Medulla oblongata (tissue), 1 donor: ENCODE data around the gene CHRNG.
A peak's percentile ranks its signal among the peaks of the same experiment; 100 is the strongest.

ENCODE experiments used
- DNase-seq: peaks from one replicate; pipeline ENCODE4 v3.0.0-alpha.2; 2015; ENCODE audit errors: extremely low spot score

Gene CHRNG

DNA sequence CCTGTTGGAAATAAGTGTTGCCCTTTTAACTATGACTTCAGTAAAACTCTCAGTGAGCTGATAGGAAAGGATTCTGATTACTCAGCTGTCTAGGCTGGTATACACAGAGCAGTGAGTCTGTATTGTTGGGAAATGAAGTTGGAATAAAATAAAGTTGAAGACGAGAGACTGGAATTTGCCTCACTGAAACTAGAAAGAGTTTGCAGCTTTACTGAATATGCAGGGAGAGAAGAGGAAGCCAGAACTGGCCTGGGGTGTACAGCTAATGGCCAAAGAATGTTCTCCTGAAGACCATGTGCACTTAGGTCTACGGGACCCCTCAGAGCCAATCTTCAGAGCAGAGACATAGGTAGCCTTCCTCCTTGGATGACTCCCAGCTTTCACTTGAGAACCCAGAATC, 37.5 kb downstream of the CHRNG start:
- DNase-seq = no peak

DNA sequence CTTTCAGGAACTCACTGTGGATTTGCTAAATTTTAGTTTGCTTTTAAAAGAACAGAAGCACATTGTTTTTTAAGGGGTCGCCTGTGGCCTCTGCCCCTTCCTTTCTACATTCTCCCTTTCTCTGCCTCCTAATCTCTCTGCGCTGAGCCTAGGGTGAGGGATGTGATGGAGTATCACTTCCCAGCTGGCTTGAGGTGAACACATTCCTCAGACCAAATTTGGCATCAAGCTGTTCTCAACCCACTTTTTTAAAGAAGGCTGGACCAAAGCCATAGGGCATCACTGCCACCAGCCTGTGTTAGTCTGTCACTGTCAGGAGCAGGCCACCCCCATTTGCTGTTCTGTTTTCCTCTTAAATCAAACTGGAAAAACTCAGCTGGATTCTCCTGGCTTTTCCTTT, 38.3 kb downstream of the CHRNG start:
- no peak for DNase-seq

DNA sequence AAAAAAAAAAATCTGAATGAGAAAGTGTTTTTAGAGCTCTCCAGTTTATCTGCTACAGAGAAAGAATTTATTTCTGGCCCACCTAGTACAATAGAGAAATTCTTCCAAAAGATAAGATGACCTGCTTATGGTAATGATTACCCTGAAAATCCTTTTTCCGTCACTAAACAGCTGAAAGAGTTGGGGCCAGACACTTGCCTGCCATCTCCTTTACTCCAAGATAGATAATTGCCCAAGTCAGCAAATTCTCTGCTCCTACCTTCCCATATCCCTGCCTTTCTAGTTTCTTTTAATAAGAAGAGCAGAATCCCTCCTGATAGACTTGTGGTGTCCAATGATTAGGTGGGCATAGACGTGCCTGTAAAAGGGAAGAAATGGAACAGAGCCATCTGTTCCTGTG, 39.1 kb downstream of the CHRNG start:
- DNase-seq = no peak

DNA sequence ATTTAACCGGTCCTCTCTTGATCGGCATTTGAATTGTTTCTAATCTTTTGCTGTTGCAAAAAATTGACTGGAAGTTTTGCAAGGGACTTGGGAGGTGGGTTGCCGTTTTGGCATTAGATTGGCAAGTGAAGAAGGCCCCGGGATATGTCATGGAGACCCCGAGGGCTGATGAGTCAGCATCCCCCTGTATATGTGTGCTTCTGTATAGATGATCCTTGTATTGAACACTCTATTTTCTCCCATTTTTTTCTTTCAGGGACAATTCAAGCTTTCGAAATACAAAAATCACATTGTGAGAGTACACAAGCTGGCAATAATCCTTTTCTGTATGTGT, 41.1 kb downstream of the CHRNG start:
- DNase-seq = no peak

DNA sequence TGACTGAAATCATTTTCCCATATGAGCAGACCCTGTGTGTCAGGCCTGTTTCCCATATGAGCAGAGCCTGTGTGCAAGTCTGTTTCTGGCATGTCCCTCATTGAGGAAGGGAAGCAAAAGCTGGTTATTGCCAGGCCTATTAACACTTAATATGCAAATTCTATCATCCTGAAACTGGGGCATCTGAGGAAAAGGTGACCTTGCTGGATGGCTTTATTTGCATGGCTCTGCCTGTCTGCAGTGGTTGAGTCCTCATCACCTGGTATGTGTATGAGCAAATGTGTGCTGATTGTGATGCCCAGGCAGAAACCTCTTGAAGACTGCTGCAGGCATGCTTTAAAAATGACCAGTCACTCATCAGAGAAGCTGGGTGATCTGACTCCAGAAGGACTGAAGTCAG, 42.2 kb downstream of the CHRNG start:
- no peak for DNase-seq

DNA sequence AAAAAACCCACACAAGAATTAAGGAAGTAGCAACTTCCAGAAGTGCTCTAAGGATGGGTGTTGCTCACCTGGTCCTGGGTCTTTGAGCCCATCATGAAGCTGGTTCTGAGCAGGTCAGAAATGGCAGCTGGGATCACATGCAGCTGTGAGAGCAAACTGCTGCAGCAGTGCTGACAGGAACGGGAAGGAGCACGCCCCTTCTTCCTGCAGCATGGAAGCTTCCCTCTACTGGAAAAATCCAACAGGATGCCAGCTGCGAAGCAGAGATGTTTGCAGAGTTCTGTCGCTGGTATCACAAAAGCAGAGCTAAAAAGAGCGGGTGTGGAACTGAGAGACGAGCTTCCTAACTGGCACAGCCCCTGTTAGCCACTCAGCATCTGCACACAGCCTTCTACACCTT, 44.7 kb downstream of the CHRNG start:
- DNase-seq = no peak

DNA sequence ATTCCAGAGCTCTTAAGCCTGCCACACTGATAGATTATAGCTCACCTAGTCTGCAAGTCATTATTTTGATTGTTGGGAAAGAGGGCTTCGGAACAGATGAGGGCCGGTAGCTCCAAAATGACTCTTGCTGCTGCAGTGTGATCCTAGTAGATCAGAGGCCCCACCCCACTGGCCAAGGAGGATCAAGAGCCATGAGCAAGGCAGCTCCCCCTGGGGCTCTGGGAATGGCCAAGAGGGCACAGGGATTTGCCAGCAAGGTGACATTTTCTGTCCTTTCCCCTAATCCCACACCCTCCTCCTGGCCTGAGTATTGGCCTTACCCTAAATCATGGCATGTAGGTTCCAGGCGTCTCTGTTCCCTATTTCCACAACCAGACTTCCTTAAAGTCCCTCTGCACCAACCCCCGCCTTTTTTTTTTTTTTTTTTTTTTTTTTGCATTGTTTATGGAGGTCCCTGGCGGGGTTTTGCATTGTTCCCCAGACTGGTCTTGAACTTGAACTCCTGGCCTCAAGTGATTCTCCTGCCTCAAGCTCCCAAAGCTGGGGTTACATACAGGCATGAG, 47.5 kb downstream of the CHRNG start:
- no peak for DNase-seq

DNA sequence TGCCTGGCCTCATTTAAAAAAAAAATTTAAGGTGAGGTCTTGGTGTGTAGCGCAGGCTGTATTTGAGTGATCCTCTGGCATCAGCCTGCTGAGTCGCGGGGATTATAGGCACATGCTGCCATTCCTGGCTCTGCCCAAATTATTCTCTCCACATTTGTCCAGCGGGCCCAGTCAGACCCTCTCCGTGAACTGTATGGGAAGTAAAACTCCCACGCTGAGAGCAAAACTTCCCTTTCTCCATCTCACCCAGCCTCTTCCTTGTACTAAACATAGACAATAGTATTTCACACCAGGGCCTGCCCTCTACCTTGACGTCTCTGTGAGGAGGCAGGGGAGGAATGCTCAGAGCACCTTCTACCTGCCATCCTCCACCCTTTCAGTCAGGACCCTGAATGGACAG, 48.0 kb downstream of the CHRNG start:
- DNase-seq = peak; percentile 48

DNA sequence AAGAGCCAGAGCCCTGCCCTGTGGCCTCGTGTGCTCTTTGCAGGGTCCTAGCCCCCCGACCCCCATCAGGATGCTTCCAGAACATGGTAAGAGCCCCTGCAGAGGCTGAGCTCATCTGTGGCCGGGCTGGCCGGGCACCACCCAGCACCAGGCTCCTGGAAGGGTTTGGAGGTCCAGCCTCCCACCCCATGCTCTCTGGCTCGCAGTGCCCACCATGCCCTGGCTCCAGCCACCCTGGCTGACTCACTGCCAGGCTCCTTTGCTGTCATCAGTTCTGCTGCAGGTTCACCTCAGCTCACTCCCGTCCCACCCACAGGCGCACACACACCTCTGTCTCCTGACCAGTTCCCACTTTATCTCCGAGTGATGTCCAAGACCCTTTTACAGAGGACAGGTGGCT, 48.5 kb downstream of the CHRNG start:
- no peak for DNase-seq

DNA sequence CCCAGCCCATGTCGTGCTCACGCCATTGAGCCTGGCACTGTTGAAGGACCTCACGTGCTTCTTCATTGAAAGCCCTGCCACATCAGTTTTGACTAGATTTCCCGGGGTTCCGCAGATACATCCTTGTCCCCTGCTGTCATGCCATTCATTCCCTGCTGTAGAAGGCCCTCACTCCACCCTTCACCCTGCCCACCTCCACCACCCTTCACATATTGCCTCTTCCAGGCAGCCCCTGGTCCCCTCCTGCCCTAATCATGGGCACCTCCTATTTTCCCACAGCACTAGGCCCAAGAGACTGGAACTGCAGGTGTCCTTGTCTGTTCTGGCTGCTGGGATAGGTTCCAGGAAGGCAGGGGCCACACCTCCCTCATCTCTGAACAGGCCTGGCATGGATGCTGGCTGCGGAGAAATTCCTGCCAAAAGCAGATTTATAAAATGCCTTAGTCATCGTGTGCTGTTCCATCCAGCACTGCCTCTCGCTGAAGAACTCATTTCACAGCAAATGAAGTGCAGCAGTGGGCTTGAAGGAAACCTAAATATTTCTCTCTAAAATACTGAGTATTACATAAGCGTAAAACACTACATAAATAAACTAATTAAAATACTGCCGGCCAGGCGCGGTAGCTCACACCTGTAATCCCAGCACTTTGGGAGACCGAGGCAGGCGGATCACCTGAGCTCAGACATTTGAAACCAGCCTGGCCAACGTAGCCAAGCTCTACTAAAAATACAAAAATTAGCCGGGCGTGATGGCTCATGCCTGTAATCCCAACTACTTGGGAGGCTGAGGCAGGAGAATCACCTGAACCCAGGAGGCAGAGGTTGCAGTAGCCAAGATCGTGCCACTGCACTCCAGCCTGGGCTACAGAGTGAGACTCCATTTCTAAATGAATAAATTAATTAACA, 49.4 kb downstream of the CHRNG start:
- DNase-seq = no peak

DNA sequence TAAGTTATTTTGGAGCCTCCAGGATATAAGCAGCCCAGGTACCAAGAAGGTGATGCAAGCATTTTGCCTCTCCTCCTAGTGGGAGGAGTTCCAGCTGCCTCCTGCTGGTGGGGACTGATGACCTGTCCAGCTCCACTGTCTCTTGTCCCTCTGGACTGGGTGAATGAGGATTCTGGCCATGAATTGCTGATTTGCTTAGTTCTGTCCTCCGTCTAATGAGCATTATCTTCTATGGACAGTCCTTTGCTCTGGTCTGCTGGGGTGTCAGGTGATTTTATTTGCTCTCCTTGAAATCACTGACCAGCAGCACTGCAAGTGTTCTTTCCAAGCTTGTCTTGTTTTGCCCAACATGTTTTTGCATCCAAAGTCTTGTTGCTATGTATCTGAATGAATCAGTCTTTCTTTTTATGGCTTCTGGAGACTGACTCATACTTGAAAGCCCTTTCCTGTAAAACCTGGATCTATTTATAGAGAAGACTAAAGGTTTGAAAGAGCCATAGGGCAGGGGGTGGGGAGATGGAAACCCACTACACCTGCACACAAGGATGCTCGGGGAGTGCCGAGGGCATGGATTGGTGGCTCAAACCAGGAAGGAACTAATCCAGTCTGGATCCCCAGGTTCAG, 53.4 kb downstream of the CHRNG start:
- no peak for DNase-seq

DNA sequence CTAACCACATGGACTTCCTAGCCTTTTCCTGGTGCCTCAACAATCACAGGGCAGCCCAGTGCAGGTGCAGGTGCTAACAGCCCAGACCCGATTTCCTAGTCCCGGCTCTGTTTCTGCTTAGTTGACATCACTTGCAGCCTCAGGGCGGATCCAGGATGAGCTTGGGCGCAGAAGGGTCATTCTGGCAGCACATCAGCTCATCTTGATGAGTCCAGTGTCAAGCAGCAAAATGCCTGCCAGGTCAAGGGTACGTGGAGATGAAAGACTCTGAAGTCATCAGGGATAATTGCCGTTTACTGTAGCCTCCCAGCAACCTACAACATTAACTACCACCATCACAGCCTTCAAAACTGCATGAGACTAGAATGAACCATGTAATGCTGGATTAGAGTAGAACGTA, 54.5 kb downstream of the CHRNG start:
- DNase-seq = no peak
